HFFc6 (cell line): ENCODE results near the gene CXorf58. TPM values are rescaled to one million over a fixed set of nuclear protein-coding genes. Genes with fewer than 3 reads are reported as not detected.

Experiments
- DNase-seq: peaks from one replicate; pipeline ENCODE4 v3.0.0-alpha.2; 2018
- H3K27ac Mint-ChIP-seq: 2 replicates; pipeline ENCODE4 v1.8.0; 2020; ENCODE audit warnings: mild to moderate bottlenecking, mixed read lengths
- H3K27me3 Mint-ChIP-seq: 2 replicates; pipeline ENCODE4 v1.8.0; 2021; ENCODE audit warnings: mild to moderate bottlenecking, moderate library complexity, mixed read lengths; ENCODE audit not compliant: insufficient read depth
- H3K36me3 Mint-ChIP-seq: 2 replicates; pipeline ENCODE4 v1.8.0; 2021; ENCODE audit warnings: low read depth, mixed read lengths
- H3K4me1 Mint-ChIP-seq: 2 replicates; pipeline ENCODE4 v1.8.0; 2020; ENCODE audit warnings: low read depth, mixed read lengths
- H3K4me3 Mint-ChIP-seq: 2 replicates; pipeline ENCODE4 v1.8.0; 2020; ENCODE audit warnings: mild to moderate bottlenecking, moderate library complexity, mixed read lengths
- H3K9me3 Mint-ChIP-seq: 2 replicates; pipeline ENCODE4 v1.8.0; 2020; ENCODE audit warnings: mild to moderate bottlenecking, mixed read lengths
- total RNA-seq, 6 experiments: library from RNA; stranded (reverse); fragmentation: NEBNext Ultra II Directional; extraction: Animal tissue kit (Norgen Biotek cat#: 25700); gene quantifications; 2 replicates in 1 of 6; 3 replicates in 5 of 6; pipeline ENCODE4 v1.2.3, GENCODE V29; 2021
- TF ChIP-seq, protein P1 (sequence below): fragments of 200-600 bp; sonication (generic); IDR thresholded peaks from 2 replicates; pipeline ENCODE4 v1.5.0; 2021; ENCODE audit warnings: antibody characterized with exemption, mild to moderate bottlenecking

Gene CXorf58
- total RNA-seq, 6 experiments from 2014 or later, result not detected

DNA sequence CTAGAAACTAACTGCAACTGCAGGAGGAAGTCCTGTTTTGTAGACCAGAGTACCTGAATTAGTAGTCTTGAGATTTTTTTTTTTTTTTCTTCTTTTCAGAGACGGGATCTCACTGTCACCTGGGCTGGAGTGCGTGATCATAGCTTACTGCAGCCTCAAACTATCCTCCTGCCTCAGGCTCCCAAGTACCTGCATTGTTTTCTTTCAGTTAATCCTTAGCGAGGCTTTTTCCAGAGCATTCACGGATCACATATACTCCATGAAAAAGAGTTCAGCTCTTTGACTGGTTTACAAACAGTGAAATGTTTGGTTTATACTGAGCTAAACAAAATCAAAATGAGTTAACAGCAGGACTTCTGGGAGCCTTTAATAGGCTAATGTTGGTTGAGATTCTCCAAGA is 73.4 kb downstream of the CXorf58 start:
- Mint-ChIP-seq H3K4me3 (no peak overlapping the region), H3K36me3 (peaks cover 4% of the 10 kb centered on the region; the same call in 1 of the 2 replicates), H3K27me3 (no peaks in the 10 kb centered on the region), H3K4me1 (peaks cover 8% of the 10 kb centered on the region), H3K27ac (no peak overlapping the region), H3K9me3 (no peaks in the 10 kb centered on the region)
- DNase-seq, result no peak
- TF ChIP-seq, protein P1, sequence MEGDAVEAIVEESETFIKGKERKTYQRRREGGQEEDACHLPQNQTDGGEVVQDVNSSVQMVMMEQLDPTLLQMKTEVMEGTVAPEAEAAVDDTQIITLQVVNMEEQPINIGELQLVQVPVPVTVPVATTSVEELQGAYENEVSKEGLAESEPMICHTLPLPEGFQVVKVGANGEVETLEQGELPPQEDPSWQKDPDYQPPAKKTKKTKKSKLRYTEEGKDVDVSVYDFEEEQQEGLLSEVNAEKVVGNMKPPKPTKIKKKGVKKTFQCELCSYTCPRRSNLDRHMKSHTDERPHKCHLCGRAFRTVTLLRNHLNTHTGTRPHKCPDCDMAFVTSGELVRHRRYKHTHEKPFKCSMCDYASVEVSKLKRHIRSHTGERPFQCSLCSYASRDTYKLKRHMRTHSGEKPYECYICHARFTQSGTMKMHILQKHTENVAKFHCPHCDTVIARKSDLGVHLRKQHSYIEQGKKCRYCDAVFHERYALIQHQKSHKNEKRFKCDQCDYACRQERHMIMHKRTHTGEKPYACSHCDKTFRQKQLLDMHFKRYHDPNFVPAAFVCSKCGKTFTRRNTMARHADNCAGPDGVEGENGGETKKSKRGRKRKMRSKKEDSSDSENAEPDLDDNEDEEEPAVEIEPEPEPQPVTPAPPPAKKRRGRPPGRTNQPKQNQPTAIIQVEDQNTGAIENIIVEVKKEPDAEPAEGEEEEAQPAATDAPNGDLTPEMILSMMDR, result no peak

DNA sequence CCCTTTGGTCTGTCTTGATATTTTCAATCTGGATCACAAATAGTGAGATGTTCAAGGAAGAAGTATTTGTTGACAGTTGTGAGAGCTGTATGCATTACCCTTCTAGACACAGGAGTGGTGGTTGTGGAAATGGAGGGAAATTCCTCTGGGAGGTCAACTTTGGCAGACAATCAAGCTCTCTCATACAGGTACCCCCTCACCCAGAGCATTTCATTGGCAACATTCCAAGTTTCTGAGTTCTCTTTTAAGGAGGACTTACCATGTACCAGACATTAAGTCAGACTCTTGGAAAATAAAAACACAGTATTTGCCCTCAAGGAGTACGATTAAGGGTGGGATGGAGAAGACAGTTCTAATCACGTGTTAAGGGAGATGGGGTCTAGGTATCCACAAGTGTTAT is 73.9 kb downstream of the CXorf58 start:
- no peak for DNase-seq
- peaks cover 8% of the 10 kb centered on the region for H3K4me1 Mint-ChIP-seq
- H3K4me3 Mint-ChIP-seq, result no peak overlapping the region
- H3K36me3 Mint-ChIP-seq, result peaks cover 4% of the 10 kb centered on the region; the same call in 1 of the 2 replicates
- H3K27me3 Mint-ChIP-seq, result no peaks in the 10 kb centered on the region
- TF ChIP-seq, protein P1, result no peak
- H3K27ac Mint-ChIP-seq, result no peak overlapping the region
- H3K9me3 Mint-ChIP-seq, result no peaks in the 10 kb centered on the region

DNA sequence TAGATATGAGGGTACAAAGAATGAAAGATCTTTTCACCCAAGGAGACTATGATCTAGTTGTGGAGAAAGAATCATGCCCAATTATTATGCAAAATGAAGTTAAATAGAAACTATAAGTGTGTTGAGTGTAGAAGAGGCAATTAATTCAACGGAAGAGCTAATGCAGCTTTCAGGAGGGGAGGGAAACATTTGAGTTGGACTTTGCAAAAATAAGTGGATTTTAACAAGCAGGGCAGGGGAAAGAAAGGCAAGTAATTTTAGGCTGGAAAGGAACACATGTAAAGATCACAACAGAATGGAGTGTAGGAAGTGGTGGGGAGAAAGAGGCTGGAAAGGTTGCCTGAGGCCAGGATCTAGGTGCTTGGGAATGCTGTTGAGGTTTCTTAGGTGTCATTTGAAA is 75.1 kb downstream of the CXorf58 start:
- Mint-ChIP-seq H3K27me3 (no peaks in the 10 kb centered on the region), H3K36me3 (peaks cover 5% of the 10 kb centered on the region; the same call in 1 of the 2 replicates), H3K4me3 (no peak overlapping the region), H3K27ac (peak overlapping the region; percentile 56; the same call in 1 of the 2 replicates), H3K4me1 (peaks cover 8% of the 10 kb centered on the region), H3K9me3 (no peaks in the 10 kb centered on the region)
- TF ChIP-seq, protein P1, result no peak
- DNase-seq, result no peak

Other genes starting within 250 kb of the CXorf58 start
- 100 to 1,000 TPM; 125 to 149 (median 136) TPM for gene PRDX4, start 240.5 kb upstream of the CXorf58 start, total RNA-seq
- 10 to 100 TPM; 49.1 to 52.8 (median 50.3) TPM for gene ACOT9, start 164.7 kb upstream of the CXorf58 start, total RNA-seq
- gene SAT1, start 124.8 kb upstream of the CXorf58 start, total RNA-seq, result 10 to 100 TPM; 65.4 to 79.0 (median 75.3) TPM
- 10 to 100 TPM; 20.8 to 28.1 (median 23.3) TPM for gene APOO, start 68 bp upstream of the CXorf58 start, total RNA-seq
- gene KLHL15, start 119.2 kb downstream of the CXorf58 start, total RNA-seq, result 1 to 10 TPM; 6.6 to 9.0 (median 7.8) TPM
- gene EIF2S3, start 146.9 kb downstream of the CXorf58 start, total RNA-seq, result 100 to 1,000 TPM; 137 to 153 (median 145) TPM
- 10 to 100 TPM; 28.1 to 34.0 (median 32.9) TPM for gene ZFX, start 241.7 kb downstream of the CXorf58 start, total RNA-seq